Measurements from ENCODE around the gene KLHL7.

DNA sequence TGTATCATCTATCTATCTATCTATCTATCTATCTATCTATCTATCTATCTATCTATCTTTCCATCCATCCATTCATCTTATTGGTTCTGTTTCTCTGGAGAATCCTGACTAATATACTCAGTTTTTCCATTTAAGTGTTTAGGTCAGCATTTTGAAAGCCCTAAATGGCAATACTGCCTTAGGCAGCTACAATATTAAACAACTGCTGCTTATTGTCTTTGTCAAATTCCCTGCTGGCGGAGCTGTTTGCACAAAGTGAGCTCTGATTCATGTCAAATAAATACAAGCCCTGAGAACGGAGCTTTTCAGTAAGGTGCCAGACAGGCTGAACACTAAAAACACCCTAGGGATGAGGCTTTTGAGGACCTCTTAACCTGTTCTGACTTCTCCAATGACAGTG, 7.1 kb upstream of the KLHL7 start:
- TF ChIP-seq CTCF (IDR thresholded peaks at IDR 0.05; ENCODE audit: low read depth, low read length): no peak
- TF ChIP-seq EZH2phosphoT487 (IDR thresholded peaks at IDR 0.05; ENCODE audit: low read depth): no peak
